HepG2 (cell line): ENCODE data around the gene EHD1. TPM values are rescaled to one million over a fixed set of nuclear protein-coding genes. Genes with fewer than 3 reads are reported as not detected.

ENCODE experiments used
- ATAC-seq: fragments of 200-7000 bp; cut with Tn5 transposase; 3 replicates; pipeline ENCODE4 v1.9.1; 2020; ENCODE audit warnings: mild to moderate bottlenecking, moderate library complexity
- BruUV-seq: library from RNA; stranded (reverse); fragments of 400-500 nt; replicated peaks from 2 replicates; lab custom pipeline; 2021; lab: Mats Ljungman, UMichigan
- CTCF ChIA-PET: fragments of 300-600 bp; formaldehyde crosslinking; extraction: SDS; loops from one replicate; lab custom pipeline; 2021; ENCODE audit warnings: low total read pairs, inconsistent platforms, low intra/inter-chr PET ratio; lab: Yijun Ruan, JAX
- POLR2A ChIA-PET: fragments of 350-600 bp; sonication (Branson Sonifier 250); formaldehyde crosslinking; loops from one replicate; lab custom pipeline; 2020; ENCODE audit warnings: antibody characterized with exemption, inconsistent platforms; lab: Yijun Ruan, JAX
- DNase-seq: peaks from one replicate; pipeline ENCODE4 v3.0.0-alpha.2; 2015; ENCODE audit warnings: low spot score
- FAIRE-seq: peaks from 3 replicates; lab custom pipeline; 2011; peaks lifted over from hg19 to GRCh38; lab: Jason Lieb, UNC
- H2AFZ ChIP-seq: one replicate; pipeline ENCODE4 v1.6.1; 2011; ENCODE audit warnings: low read length, inconsistent platforms
- H3K27ac ChIP-seq: fragments of 300-600 bp; 3 replicates; pipeline ENCODE4 v1.8.0; 2011; ENCODE audit warnings: mixed run types, mild to moderate bottlenecking, mixed read lengths, low read length, inconsistent platforms; ENCODE audit not compliant: insufficient read depth; ENCODE audit errors: extremely low read length
- H3K27me3 ChIP-seq, 2 experiments: fragments of 200-600 bp in 1 of 2; 2 replicates in 1 of 2; 3 replicates in 1 of 2; pipeline versions ENCODE4 v1.6.0 to v1.8.0; 2011; ENCODE audit warnings: low read length in 2 of 2, mild to moderate bottlenecking in 2 of 2, moderate library complexity in 2 of 2, inconsistent platforms in 1 of 2; ENCODE audit not compliant: insufficient read depth in 2 of 2, control insufficient read depth in 1 of 2
- H3K36me3 ChIP-seq, 2 experiments: fragments of 200-600 bp in 1 of 2; replicated peaks in 1 of 2; 2 replicates in 1 of 2; 3 replicates in 1 of 2; pipeline versions ENCODE4 v1.5.1 to v1.8.0; 2011; ENCODE audit warnings: low read length in 2 of 2, inconsistent platforms in 1 of 2; ENCODE audit not compliant: insufficient read depth in 2 of 2, control insufficient read depth in 1 of 2
- H3K4me1 ChIP-seq: 2 replicates; pipeline ENCODE4 v1.5.1; 2012; ENCODE audit warnings: low read length, inconsistent platforms; ENCODE audit not compliant: insufficient read depth
- H3K4me2 ChIP-seq: 2 replicates; pipeline ENCODE4 v1.6.0; 2011; ENCODE audit warnings: low read depth, low read length, inconsistent platforms
- H3K4me3 ChIP-seq, 3 experiments: fragments of 200-600 bp in 1 of 3; sonication (generic), shearing (Covaris generic) in 1 of 3; replicated peaks in 1 of 3; 2 replicates each; pipeline ENCODE4 v1.5.1; 2011 to 2016; ENCODE audit warnings: low read length in 3 of 3, inconsistent platforms in 2 of 3, low read depth in 2 of 3, mild to moderate bottlenecking in 2 of 3, control low read depth in 1 of 3, mixed read lengths in 1 of 3; ENCODE audit not compliant: insufficient read depth in 1 of 3
- H3K79me2 ChIP-seq: one replicate; pipeline ENCODE4 v1.6.1; 2011; ENCODE audit warnings: low read length, inconsistent platforms; ENCODE audit not compliant: insufficient read depth
- H3K9ac ChIP-seq: 2 replicates; pipeline ENCODE4 v1.6.0; 2011; ENCODE audit warnings: mild to moderate bottlenecking, low read depth, low read length, inconsistent platforms; ENCODE audit not compliant: insufficient read depth
- H3K9me3 ChIP-seq: 2 replicates; pipeline ENCODE4 v1.5.1; 2012; ENCODE audit warnings: mild to moderate bottlenecking, low read length
- H4K20me1 ChIP-seq: 2 replicates; pipeline ENCODE4 v1.6.0; 2011; ENCODE audit warnings: inconsistent platforms, mild to moderate bottlenecking, low read length, moderate library complexity; ENCODE audit not compliant: insufficient read depth
- ARNTL ChIP-seq: sonication (generic); formaldehyde crosslinking; IDR thresholded peaks from 2 replicates; pipeline ENCODE4 v1.4.0; 2020; ENCODE audit warnings: mild to moderate bottlenecking, missing genetic modification reagents
- JUND ChIP-seq: sonication (generic); formaldehyde crosslinking; IDR thresholded peaks from 2 replicates; pipeline ENCODE4 v1.8.0; 2022; ENCODE audit warnings: mild to moderate bottlenecking, missing genetic modification reagents
- RARA ChIP-seq: IDR thresholded peaks from 2 replicates; pipeline ENCODE4 v1.6.1; 2016; ENCODE audit warnings: missing genetic modification reagents, missing compliant biosample characterization
- TBX2 ChIP-seq: sonication (generic); formaldehyde crosslinking; IDR thresholded peaks from 2 replicates; pipeline ENCODE4 v1.5.0; 2020; ENCODE audit warnings: missing genetic modification reagents, mild to moderate bottlenecking, borderline replicate concordance
- ZBTB8A ChIP-seq: sonication (generic); formaldehyde crosslinking; IDR thresholded peaks from 2 replicates; pipeline ENCODE4 v1.4.0; 2020; ENCODE audit warnings: mild to moderate bottlenecking, low read depth, missing genetic modification reagents, borderline replicate concordance
- ZFP41 ChIP-seq: sonication (generic); formaldehyde crosslinking; IDR thresholded peaks from 2 replicates; pipeline ENCODE4 v1.4.0; 2020; ENCODE audit warnings: mild to moderate bottlenecking, missing genetic modification reagents, borderline replicate concordance
- ZNF33B ChIP-seq: sonication (generic); formaldehyde crosslinking; IDR thresholded peaks from 2 replicates; pipeline ENCODE4 v1.5.1; 2020; ENCODE audit warnings: mild to moderate bottlenecking, missing genetic modification reagents
- ZNF382 ChIP-seq: sonication (generic); formaldehyde crosslinking; IDR thresholded peaks from 2 replicates; pipeline ENCODE4 v1.5.0; 2020; ENCODE audit warnings: missing genetic modification reagents, mild to moderate bottlenecking, borderline replicate concordance
- ZNF552 ChIP-seq: sonication (generic); formaldehyde crosslinking; IDR thresholded peaks from 2 replicates; pipeline ENCODE4 v1.9.0; 2022; ENCODE audit warnings: missing genetic modification reagents, mild to moderate bottlenecking, borderline replicate concordance
- WGBS: methylation state at CpG from one replicate; pipeline ENCODE4 v1.1.6; 2017; ENCODE audit warnings: low lambda C conversion rate; 5-methylcytosine and 5-hydroxymethylcytosine counted together
- in situ Hi-C: cut with HindIII; loops from 2 replicates; pipeline ENCODE4 v1.10.0; 2017; ENCODE audit warnings: low pct_unique_long_range_greater_than_20kb; ENCODE audit not compliant: extremely low pct_ligation_motif_present
- intact Hi-C: fragments of 100-400 bp; cut with micrococcal nuclease; formaldehyde crosslinking; loops from one replicate; pipeline ENCODE4 v1.10.0; 2022; ENCODE audit not compliant: unreplicated experiment
- polyA plus RNA-seq, 8 experiments: library from polyadenylated mRNA; depleted of rRNA in 3 of 8; stranded (reverse) in 7 of 8; unstranded in 1 of 8; fragments of >200 nt; fragmentation: Illumina TruSeq in 4 of 8; extraction: Trizol in 4 of 8; gene quantifications; 2 replicates each; pipeline versions ENCODE4 v1.2.1 to v1.2.3, GENCODE V29; 2011 to 2016; ENCODE audit warnings: low read depth in 4 of 8, missing spikeins in 1 of 8, mixed read lengths in 1 of 8; ENCODE audit not compliant: insufficient read depth in 1 of 8
- total RNA-seq, 5 experiments: library from RNA; depleted of rRNA; stranded (reverse); fragments of >200 nt; fragmentation: Illumina TruSeq; extraction: Trizol; gene quantifications; 2 replicates each; pipeline ENCODE4 v1.2.3, GENCODE V29; 2016; ENCODE audit warnings: low read depth in 1 of 5
- TF ChIP-seq, protein P1 (sequence below): sonication (generic); formaldehyde crosslinking; IDR thresholded peaks from 2 replicates; pipeline ENCODE4 v1.5.0; 2020; ENCODE audit warnings: mild to moderate bottlenecking, missing genetic modification reagents, borderline replicate concordance
- TF ChIP-seq, protein P2 (sequence below): sonication (generic); formaldehyde crosslinking; IDR thresholded peaks from 2 replicates; pipeline ENCODE4 v1.4.0; 2020; ENCODE audit warnings: missing genetic modification reagents
- TF ChIP-seq, protein P3 (sequence below): sonication (generic); formaldehyde crosslinking; IDR thresholded peaks from 2 replicates; pipeline ENCODE4 v1.4.0; 2020; ENCODE audit warnings: missing genetic modification reagents
- TF ChIP-seq, protein P4 (sequence below): sonication (generic); formaldehyde crosslinking; IDR thresholded peaks from 2 replicates; pipeline ENCODE4 v1.5.1; 2020; ENCODE audit warnings: missing genetic modification reagents, mild to moderate bottlenecking, borderline replicate concordance
- TF ChIP-seq, protein P5 (sequence below): IDR thresholded peaks from 2 replicates; pipeline ENCODE4 v1.6.1; 2016; ENCODE audit warnings: low read depth, borderline replicate concordance
- TF ChIP-seq, protein P6 (sequence below): sonication (generic); formaldehyde crosslinking; IDR thresholded peaks from 2 replicates; pipeline ENCODE4 v1.5.0; 2020; ENCODE audit warnings: missing genetic modification reagents, mild to moderate bottlenecking, borderline replicate concordance

EHD1 gene
- total and polyA plus RNA-seq, 2 of the 13 experiments (the other 11 are each of a cell fraction or from before 2014, with no cell fraction given), result 23.6 to 26.6 TPM

DNA sequence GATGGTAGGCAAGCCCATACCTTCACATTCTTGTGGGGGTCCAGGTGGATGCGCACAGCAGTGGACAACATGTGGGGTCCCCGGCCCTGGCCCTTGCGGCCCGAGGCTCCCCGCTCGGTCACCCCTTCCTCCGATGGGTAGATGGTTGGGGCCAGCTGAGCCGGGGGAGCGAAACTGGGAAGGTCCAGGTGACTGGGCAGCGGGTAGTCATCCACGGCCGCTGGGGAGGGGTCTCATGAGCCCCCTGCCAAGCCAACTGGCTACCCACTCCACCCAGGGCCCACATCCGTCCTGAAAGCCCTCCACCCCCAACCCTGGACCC, 27.9 kb upstream of the EHD1 start:
- ChIA-PET CTCF (no interaction called here), POLR2A (no interaction called here)
- no peaks in the 10 kb centered on the region for H3K27me3 ChIP-seq
- no peaks in the 10 kb centered on the region for H3K79me2 ChIP-seq
- no TSS peak for BruUV-seq
- H3K36me3 ChIP-seq, result peaks cover 43 to 52% of the 10 kb centered on the region in 2 experiments; a peak in 4 of 5 replicates
- H3K9ac ChIP-seq, result no peak overlapping the region
- 83% methylated on average over 1 of the region's 13 CpGs for WGBS
- H3K27ac ChIP-seq, result no peak overlapping the region
- DNase-seq (no peak), ATAC-seq (no peak), FAIRE-seq (no peak)
- no peaks in the 10 kb centered on the region for H3K9me3 ChIP-seq
- H3K4me1 ChIP-seq, result no peaks in the 10 kb centered on the region
- in situ Hi-C loops, result no loop called here
- intact Hi-C loops, result no loop called here
- H3K4me3 ChIP-seq, result no peak overlapping the region
- no peaks in the 10 kb centered on the region for H4K20me1 ChIP-seq
- H3K4me2 ChIP-seq, result no peak overlapping the region
- H2AFZ ChIP-seq, result no peak overlapping the region
- no peak for TF ChIP-seq ARNTL (CRISPR knock-in tag)
- TF ChIP-seq ZFP41 (CRISPR knock-in tag), result no peak
- TF ChIP-seq, protein P1, sequence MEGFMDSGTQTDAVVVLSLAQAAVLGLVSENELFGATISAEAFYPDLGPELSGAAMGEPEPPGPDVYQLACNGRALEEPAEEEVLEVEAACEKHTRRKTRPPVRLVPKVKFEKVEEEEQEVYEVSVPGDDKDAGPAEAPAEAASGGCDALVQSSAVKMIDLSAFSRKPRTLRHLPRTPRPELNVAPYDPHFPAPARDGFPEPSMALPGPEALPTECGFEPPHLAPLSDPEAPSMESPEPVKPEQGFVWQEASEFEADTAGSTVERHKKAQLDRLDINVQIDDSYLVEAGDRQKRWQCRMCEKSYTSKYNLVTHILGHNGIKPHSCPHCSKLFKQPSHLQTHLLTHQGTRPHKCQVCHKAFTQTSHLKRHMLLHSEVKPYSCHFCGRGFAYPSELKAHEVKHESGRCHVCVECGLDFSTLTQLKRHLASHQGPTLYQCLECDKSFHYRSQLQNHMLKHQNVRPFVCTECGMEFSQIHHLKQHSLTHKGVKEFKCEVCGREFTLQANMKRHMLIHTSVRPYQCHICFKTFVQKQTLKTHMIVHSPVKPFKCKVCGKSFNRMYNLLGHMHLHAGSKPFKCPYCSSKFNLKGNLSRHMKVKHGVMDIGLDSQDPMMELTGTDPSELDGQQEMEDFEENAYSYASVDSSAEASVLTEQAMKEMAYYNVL (CRISPR knock-in tag), result no peak
- TF ChIP-seq TBX2, result no peak
- TF ChIP-seq, protein P2, sequence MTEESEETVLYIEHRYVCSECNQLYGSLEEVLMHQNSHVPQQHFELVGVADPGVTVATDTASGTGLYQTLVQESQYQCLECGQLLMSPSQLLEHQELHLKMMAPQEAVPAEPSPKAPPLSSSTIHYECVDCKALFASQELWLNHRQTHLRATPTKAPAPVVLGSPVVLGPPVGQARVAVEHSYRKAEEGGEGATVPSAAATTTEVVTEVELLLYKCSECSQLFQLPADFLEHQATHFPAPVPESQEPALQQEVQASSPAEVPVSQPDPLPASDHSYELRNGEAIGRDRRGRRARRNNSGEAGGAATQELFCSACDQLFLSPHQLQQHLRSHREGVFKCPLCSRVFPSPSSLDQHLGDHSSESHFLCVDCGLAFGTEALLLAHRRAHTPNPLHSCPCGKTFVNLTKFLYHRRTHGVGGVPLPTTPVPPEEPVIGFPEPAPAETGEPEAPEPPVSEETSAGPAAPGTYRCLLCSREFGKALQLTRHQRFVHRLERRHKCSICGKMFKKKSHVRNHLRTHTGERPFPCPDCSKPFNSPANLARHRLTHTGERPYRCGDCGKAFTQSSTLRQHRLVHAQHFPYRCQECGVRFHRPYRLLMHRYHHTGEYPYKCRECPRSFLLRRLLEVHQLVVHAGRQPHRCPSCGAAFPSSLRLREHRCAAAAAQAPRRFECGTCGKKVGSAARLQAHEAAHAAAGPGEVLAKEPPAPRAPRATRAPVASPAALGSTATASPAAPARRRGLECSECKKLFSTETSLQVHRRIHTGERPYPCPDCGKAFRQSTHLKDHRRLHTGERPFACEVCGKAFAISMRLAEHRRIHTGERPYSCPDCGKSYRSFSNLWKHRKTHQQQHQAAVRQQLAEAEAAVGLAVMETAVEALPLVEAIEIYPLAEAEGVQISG (CRISPR knock-in tag), result no peak
- TF ChIP-seq ZNF33B (CRISPR knock-in tag), result no peak
- no peak for TF ChIP-seq ZBTB8A (CRISPR knock-in tag)
- no peak for TF ChIP-seq ZNF382 (CRISPR knock-in tag)
- TF ChIP-seq, protein P3, sequence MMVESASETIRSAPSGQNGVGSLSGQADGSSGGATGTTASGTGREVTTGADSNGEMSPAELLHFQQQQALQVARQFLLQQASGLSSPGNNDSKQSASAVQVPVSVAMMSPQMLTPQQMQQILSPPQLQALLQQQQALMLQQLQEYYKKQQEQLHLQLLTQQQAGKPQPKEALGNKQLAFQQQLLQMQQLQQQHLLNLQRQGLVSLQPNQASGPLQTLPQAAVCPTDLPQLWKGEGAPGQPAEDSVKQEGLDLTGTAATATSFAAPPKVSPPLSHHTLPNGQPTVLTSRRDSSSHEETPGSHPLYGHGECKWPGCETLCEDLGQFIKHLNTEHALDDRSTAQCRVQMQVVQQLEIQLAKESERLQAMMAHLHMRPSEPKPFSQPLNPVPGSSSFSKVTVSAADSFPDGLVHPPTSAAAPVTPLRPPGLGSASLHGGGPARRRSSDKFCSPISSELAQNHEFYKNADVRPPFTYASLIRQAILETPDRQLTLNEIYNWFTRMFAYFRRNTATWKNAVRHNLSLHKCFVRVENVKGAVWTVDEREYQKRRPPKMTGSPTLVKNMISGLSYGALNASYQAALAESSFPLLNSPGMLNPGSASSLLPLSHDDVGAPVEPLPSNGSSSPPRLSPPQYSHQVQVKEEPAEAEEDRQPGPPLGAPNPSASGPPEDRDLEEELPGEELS (CRISPR knock-in tag), result no peak
- TF ChIP-seq ZNF552 (CRISPR knock-in tag), result no peak
- TF ChIP-seq, protein P4, sequence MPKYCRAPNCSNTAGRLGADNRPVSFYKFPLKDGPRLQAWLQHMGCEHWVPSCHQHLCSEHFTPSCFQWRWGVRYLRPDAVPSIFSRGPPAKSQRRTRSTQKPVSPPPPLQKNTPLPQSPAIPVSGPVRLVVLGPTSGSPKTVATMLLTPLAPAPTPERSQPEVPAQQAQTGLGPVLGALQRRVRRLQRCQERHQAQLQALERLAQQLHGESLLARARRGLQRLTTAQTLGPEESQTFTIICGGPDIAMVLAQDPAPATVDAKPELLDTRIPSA (CRISPR knock-in tag), result no peak
- TF ChIP-seq JUND (CRISPR knock-in tag), result no peak
- TF ChIP-seq RARA (CRISPR knock-in tag), result no peak
- TF ChIP-seq, protein P5, sequence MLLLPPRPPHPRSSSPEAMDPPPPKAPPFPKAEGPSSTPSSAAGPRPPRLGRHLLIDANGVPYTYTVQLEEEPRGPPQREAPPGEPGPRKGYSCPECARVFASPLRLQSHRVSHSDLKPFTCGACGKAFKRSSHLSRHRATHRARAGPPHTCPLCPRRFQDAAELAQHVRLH (CRISPR knock-in tag), result no peak
- TF ChIP-seq, protein P6, sequence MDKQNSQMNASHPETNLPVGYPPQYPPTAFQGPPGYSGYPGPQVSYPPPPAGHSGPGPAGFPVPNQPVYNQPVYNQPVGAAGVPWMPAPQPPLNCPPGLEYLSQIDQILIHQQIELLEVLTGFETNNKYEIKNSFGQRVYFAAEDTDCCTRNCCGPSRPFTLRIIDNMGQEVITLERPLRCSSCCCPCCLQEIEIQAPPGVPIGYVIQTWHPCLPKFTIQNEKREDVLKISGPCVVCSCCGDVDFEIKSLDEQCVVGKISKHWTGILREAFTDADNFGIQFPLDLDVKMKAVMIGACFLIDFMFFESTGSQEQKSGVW (CRISPR knock-in tag), result no peak
